Measurements from ENCODE around the gene CALML3. TPM values are rescaled to one million over a fixed set of nuclear protein-coding genes. Genes with fewer than 3 reads are reported as not detected.

The CALML3 gene
- total and polyA plus RNA-seq, 10 of the 15 experiments (the other 5 are each of a cell fraction or from before 2014, with no cell fraction given), result not detected

GRCh38 chr10:5556576-5556975 is 31.8 kb downstream of the CALML3 start:
- no peak for ATAC-seq
- ChIA-PET RAD21 (ENCODE audit: unreplicated experiment) (no interaction called here), POLR2A (no interaction called here), SMC1A (ENCODE audit: uncharacterized antibody, unreplicated experiment) (no interaction called here), CTCF (interaction anchor here (1.7 kb wide), 1 partner anchor 67 kb away, joined by 4 read pairs; no protein-coding TSS in a partner anchor)
- intact Hi-C loops (cut with micrococcal nuclease; ENCODE audit: unreplicated experiment), result no loop called here
- TF ChIP-seq MEF2A (IDR thresholded peaks at IDR 0.05; ENCODE audit: insufficient read depth, low read depth, low read length) (no peak), CBX5 (IDR thresholded peaks at IDR 0.05; ENCODE audit: low read depth) (no peak), NR2C2 (IDR thresholded peaks at IDR 0.05; ENCODE audit: borderline replicate concordance, control insufficient read depth, insufficient read length, low read depth) (no peak), RAD51 (IDR thresholded peaks at IDR 0.05) (no peak), ZBED1 (IDR thresholded peaks at IDR 0.05; ENCODE audit: borderline replicate concordance) (no peak), POLR2A (IDR thresholded peaks at IDR 0.05; ENCODE audit: low read depth, low read length) (no peak), CEBPB (IDR thresholded peaks at IDR 0.05; ENCODE audit: borderline replicate concordance in 1 of 2, low read depth in 2 of 2, low read length in 2 of 2) (no peak), MLLT1 (IDR thresholded peaks at IDR 0.05) (no peak), ZNF384 (IDR thresholded peaks at IDR 0.05; ENCODE audit: borderline replicate concordance, low read depth, low read length) (no peak), ZBTB40 (IDR thresholded peaks at IDR 0.05; ENCODE audit: borderline replicate concordance) (no peak)
- peaks cover 5 to 6% of the 10 kb centered on the region in 2 experiments; a peak in 3 of 4 replicates for H3K27me3 ChIP-seq (replicated peaks in 1 of 2; ENCODE audit: control insufficient read depth in 2 of 2, insufficient read depth in 2 of 2, low read length in 1 of 2)
- no peak for DNase-seq (ENCODE audit: low read depth, low spot score)
- no peaks in the 10 kb centered on the region for H3K9me3 ChIP-seq (replicated peaks; ENCODE audit: control insufficient read depth, insufficient read depth, low read length)
- no peaks in the 10 kb centered on the region for H3K36me3 ChIP-seq (ENCODE audit: control insufficient read depth in 2 of 2, insufficient read depth in 2 of 2, low read length in 1 of 2)
- H3K9ac ChIP-seq (ENCODE audit: control insufficient read depth, insufficient read depth, low read length), result no peak overlapping the region
- H3K4me1 ChIP-seq (ENCODE audit: control insufficient read depth, insufficient read depth, low read length), result peaks cover 11% of the 10 kb centered on the region
- no peak overlapping the region for H3K27ac ChIP-seq (ENCODE audit: control insufficient read depth, insufficient read depth)
- no peak overlapping the region for H3K4me2 ChIP-seq (ENCODE audit: control insufficient read depth, insufficient read depth)
- in situ Hi-C loops (cut with MboI), result no loop called here
- H2AFZ ChIP-seq (ENCODE audit: control insufficient read depth, low read depth, low read length), result no peak overlapping the region
- H3K79me2 ChIP-seq (ENCODE audit: control insufficient read depth, insufficient read depth, low read length), result no peaks in the 10 kb centered on the region
- H3K4me3 ChIP-seq, result no peak overlapping the region
- FAIRE-seq, result no peak
- whole genome bisulfite sequencing (ENCODE audit: insufficient coverage, insufficient replicate concordance, low lambda C conversion rate, missing lambda C conversion rate), result 42% methylated on average over 11 of the region's 11 CpGs
- no TSS peak for BruUV-seq (replicated peaks)
- H4K20me1 ChIP-seq (ENCODE audit: control insufficient read depth, insufficient read depth), result no peaks in the 10 kb centered on the region

All from GM12878 (cell line).